Neural cell (in vitro differentiated cells): ENCODE results near the gene PAX8. TPM values are rescaled to one million over a fixed set of nuclear protein-coding genes. Genes with fewer than 3 reads are reported as not detected.

ENCODE experiments used
- H2AFZ ChIP-seq: fragments of 200-600, 300-800 bp; sonication (generic), shearing (Covaris generic); 2 replicates; pipeline ENCODE4 v1.6.0; 2014; ENCODE audit warnings: low read depth, mild to moderate bottlenecking, antibody characterized with exemption, low read length, moderate library complexity
- H3F3A ChIP-seq: fragments of 200-600 bp; shearing (Covaris generic); 2 replicates; pipeline ENCODE4 v1.6.1; 2016; ENCODE audit warnings: mild to moderate bottlenecking, moderate library complexity, mixed read lengths, antibody characterized with exemption, low read length; ENCODE audit not compliant: insufficient read depth, poor library complexity, severe bottlenecking
- H3K27ac ChIP-seq: fragments of 200-600, 300-800 bp; sonication (generic), shearing (Covaris generic); 2 replicates; pipeline ENCODE4 v1.5.1; 2014; ENCODE audit warnings: mild to moderate bottlenecking, low read length, moderate library complexity
- H3K27me3 ChIP-seq: fragments of 300-800, 200-600 bp; sonication (generic), shearing (Covaris generic); 2 replicates; pipeline ENCODE4 v1.6.0; 2014; ENCODE audit warnings: mild to moderate bottlenecking, low read depth, low read length, moderate library complexity; ENCODE audit not compliant: insufficient read depth
- H3K36me3 ChIP-seq: fragments of 300-800, 200-600 bp; sonication (generic), shearing (Covaris generic); 2 replicates; pipeline ENCODE4 v1.5.1; 2014; ENCODE audit warnings: mild to moderate bottlenecking, antibody characterized with exemption, low read length, moderate library complexity; ENCODE audit not compliant: insufficient read depth
- H3K4me2 ChIP-seq: fragments of 300-800, 200-600 bp; sonication (generic), shearing (Covaris generic); 2 replicates; pipeline ENCODE4 v1.6.0; 2014; ENCODE audit warnings: mild to moderate bottlenecking, low read length
- H3K4me3 ChIP-seq: fragments of 300-800, 200-600 bp; sonication (generic), shearing (Covaris generic); 2 replicates; pipeline ENCODE4 v1.5.1; 2014; ENCODE audit warnings: mild to moderate bottlenecking, low read length, moderate library complexity
- H3K79me2 ChIP-seq: fragments of 200-600 bp; shearing (Covaris generic); replicated peaks from 2 replicates; pipeline ENCODE4 v1.6.0; 2014; ENCODE audit warnings: mild to moderate bottlenecking, low read length, moderate library complexity; ENCODE audit not compliant: insufficient read depth
- H3K9ac ChIP-seq: fragments of 300-800, 200-600 bp; sonication (generic), shearing (Covaris generic); 2 replicates; pipeline ENCODE4 v1.6.1; 2016; ENCODE audit warnings: mild to moderate bottlenecking, low read length, mixed read lengths
- H3K9me2 ChIP-seq: fragments of 200-600 bp; shearing (Covaris generic); 2 replicates; pipeline ENCODE4 v1.6.1; 2016; ENCODE audit warnings: mild to moderate bottlenecking, low read length, mixed read lengths; ENCODE audit not compliant: insufficient read depth
- H3K9me3 ChIP-seq: fragments of 200-600, 300-800 bp; sonication (generic), shearing (Covaris generic); 2 replicates; pipeline ENCODE4 v1.6.1; 2016; ENCODE audit warnings: mild to moderate bottlenecking, mixed run types, low read length, moderate library complexity, mixed read lengths
- H4K20me1 ChIP-seq: fragments of 200-600 bp; shearing (Covaris generic); 2 replicates; pipeline ENCODE4 v1.6.1; 2016; ENCODE audit warnings: mild to moderate bottlenecking, mixed run types; ENCODE audit not compliant: insufficient read depth
- CTCF ChIP-seq: fragments of 450-650 bp; IDR thresholded peaks from 2 replicates; pipeline ENCODE4 v1.5.1; 2014; ENCODE audit warnings: antibody characterized with exemption, mild to moderate bottlenecking, moderate library complexity; ENCODE audit not compliant: poor library complexity, severe bottlenecking
- EP300 ChIP-seq: fragments of 450-650 bp; conservative IDR thresholded peaks from 2 replicates; pipeline ENCODE4 v1.6.1; 2014; ENCODE audit warnings: antibody characterized with exemption, mild to moderate bottlenecking, moderate library complexity; ENCODE audit not compliant: poor library complexity, severe bottlenecking
- EZH2 ChIP-seq: fragments of 200-600, 300-800 bp; shearing (Covaris generic), sonication (generic); IDR thresholded peaks from 2 replicates; pipeline ENCODE4 v1.6.1; 2014; ENCODE audit warnings: antibody characterized with exemption, low read length, borderline replicate concordance, mild to moderate bottlenecking; ENCODE audit not compliant: insufficient read depth, poor library complexity, severe bottlenecking
- MXI1 ChIP-seq: fragments of 450-650 bp; conservative IDR thresholded peaks from 2 replicates; pipeline ENCODE4 v1.6.1; 2014; ENCODE audit warnings: antibody characterized with exemption, mild to moderate bottlenecking; ENCODE audit not compliant: poor library complexity, severe bottlenecking
- POLR2AphosphoS5 ChIP-seq: IDR thresholded peaks from 2 replicates; pipeline ENCODE4 v1.6.1; 2012
- RAD21 ChIP-seq: fragments of 450-650 bp; conservative IDR thresholded peaks from 2 replicates; pipeline ENCODE4 v1.6.1; 2014; ENCODE audit warnings: antibody characterized with exemption, mild to moderate bottlenecking, moderate library complexity
- REST ChIP-seq: IDR thresholded peaks from 2 replicates; pipeline ENCODE4 v1.6.1; 2012; ENCODE audit warnings: borderline replicate concordance
- SMC3 ChIP-seq: fragments of 450-650 bp; conservative IDR thresholded peaks from 2 replicates; pipeline ENCODE4 v1.6.1; 2014; ENCODE audit warnings: antibody characterized with exemption, mild to moderate bottlenecking, moderate library complexity; ENCODE audit not compliant: poor library complexity
- TAF1 ChIP-seq: IDR thresholded peaks from 2 replicates; pipeline ENCODE4 v1.6.1; 2012; ENCODE audit warnings: low read depth
- polyA plus RNA-seq: library from polyadenylated mRNA; depleted of rRNA; stranded (reverse); fragments of >200 nt; gene quantifications from 2 replicates; pipeline ENCODE4 v1.2.3, GENCODE V29; 2014

PAX8 gene
- polyA plus RNA-seq, 1 donor from 2014 or later: not detected

GRCh38 chr2:113198048-113198789, 80.5 kb downstream of the PAX8 start:
- H3K4me2 ChIP-seq: peak overlapping the region; percentile 48
- H4K20me1 ChIP-seq: no peaks in the 10 kb centered on the region
- no peaks in the 10 kb centered on the region for H3K36me3 ChIP-seq
- TF ChIP-seq CTCF (no peak), MXI1 (no peak), SMC3 (no peak), POLR2AphosphoS5 (no peak), TAF1 (no peak), EP300 (no peak), RAD21 (no peak), REST (no peak), EZH2 (no peak)
- H3K9ac ChIP-seq: peak overlapping the region; percentile 70
- H3K27me3 ChIP-seq: peaks cover 4% of the 10 kb centered on the region
- no peaks in the 10 kb centered on the region for H3K9me2 ChIP-seq
- H3F3A ChIP-seq: no peaks in the 10 kb centered on the region
- H3K79me2 ChIP-seq: no peaks in the 10 kb centered on the region
- peak overlapping the region; percentile 83 for H2AFZ ChIP-seq
- H3K9me3 ChIP-seq: no peaks in the 10 kb centered on the region
- H3K27ac ChIP-seq: no peak overlapping the region
- peak overlapping the region; percentile 92 for H3K4me3 ChIP-seq

DNA sequence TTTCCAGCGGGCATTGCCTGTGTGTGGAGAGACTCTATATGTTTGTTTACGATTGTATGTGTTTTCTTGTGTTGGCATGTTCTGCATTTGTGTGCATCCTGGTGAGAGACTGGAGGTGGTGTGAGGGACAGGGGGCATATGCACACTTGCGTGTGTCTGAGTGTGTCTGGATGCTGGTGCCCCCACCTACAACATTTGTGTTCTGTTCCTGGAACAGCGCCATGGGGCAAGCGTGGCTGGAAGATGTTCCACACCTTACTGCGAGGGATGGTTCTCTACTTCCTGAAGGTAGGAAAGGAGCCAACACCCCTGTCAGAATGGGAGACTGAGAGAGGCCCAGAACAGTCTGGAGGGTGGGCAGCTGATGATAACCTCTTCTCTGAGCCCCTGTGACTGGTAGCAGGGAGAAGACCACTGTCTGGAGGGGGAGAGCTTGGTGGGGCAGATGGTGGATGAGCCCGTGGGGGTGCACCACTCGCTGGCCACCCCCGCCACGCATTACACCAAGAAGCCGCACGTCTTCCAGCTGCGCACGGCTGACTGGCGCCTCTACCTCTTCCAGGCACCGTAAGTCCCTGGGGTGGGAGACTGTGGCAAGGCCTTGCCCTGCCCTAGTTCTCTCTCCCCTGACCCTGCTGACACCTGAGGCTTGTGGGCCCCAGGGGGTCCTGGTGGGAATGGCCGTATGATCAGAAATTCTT, 81.2 kb downstream of the PAX8 start:
- no peaks in the 10 kb centered on the region for H3F3A ChIP-seq
- no peak overlapping the region for H3K27ac ChIP-seq
- no peak overlapping the region for H2AFZ ChIP-seq
- H3K79me2 ChIP-seq: no peaks in the 10 kb centered on the region
- TF ChIP-seq SMC3 (no peak), REST (no peak), POLR2AphosphoS5 (no peak), TAF1 (no peak), EP300 (no peak), CTCF (no peak), RAD21 (no peak), MXI1 (no peak), EZH2 (no peak)
- no peaks in the 10 kb centered on the region for H3K36me3 ChIP-seq
- H3K4me2 ChIP-seq: no peak overlapping the region
- no peak overlapping the region for H3K9ac ChIP-seq
- no peaks in the 10 kb centered on the region for H4K20me1 ChIP-seq
- H3K9me3 ChIP-seq: no peaks in the 10 kb centered on the region
- no peaks in the 10 kb centered on the region for H3K9me2 ChIP-seq
- H3K4me3 ChIP-seq: no peak overlapping the region
- peaks cover 4% of the 10 kb centered on the region for H3K27me3 ChIP-seq
